Astrocyte (in vitro differentiated cells and primary cell): ENCODE measurements around the gene NUFIP2. TPM values are rescaled to one million over a fixed set of nuclear protein-coding genes. Genes with fewer than 3 reads are reported as not detected.

Source experiments
- DNase-seq: peaks from one replicate; pipeline ENCODE4 v3.0.0-alpha.2; 2010; ENCODE audit warnings: low read depth
- FAIRE-seq: peaks from 2 replicates; lab custom pipeline; 2011; peaks lifted over from hg19 to GRCh38; lab: Jason Lieb, UNC
- H2AFZ ChIP-seq: 2 replicates; pipeline ENCODE4 v1.6.0; 2012; ENCODE audit warnings: low read depth, low read length, inconsistent platforms
- H3K27ac ChIP-seq: 2 replicates; pipeline ENCODE4 v1.5.1; 2011; ENCODE audit warnings: low read depth, low read length, inconsistent platforms
- H3K27me3 ChIP-seq: 2 replicates; pipeline ENCODE4 v1.6.0; 2011; ENCODE audit warnings: low read length, inconsistent platforms; ENCODE audit not compliant: insufficient read depth
- H3K36me3 ChIP-seq: 2 replicates; pipeline ENCODE4 v1.5.1; 2011; ENCODE audit warnings: low read length, inconsistent platforms; ENCODE audit not compliant: insufficient read depth
- H3K4me1 ChIP-seq: 2 replicates; pipeline ENCODE4 v1.5.1; 2011; ENCODE audit warnings: low read length, inconsistent platforms; ENCODE audit not compliant: insufficient read depth
- H3K4me2 ChIP-seq: 2 replicates; pipeline ENCODE4 v1.6.0; 2012; ENCODE audit warnings: low read length, inconsistent platforms
- H3K4me3 ChIP-seq: 2 replicates; pipeline ENCODE4 v1.5.1; 2011; ENCODE audit warnings: low read depth, mild to moderate bottlenecking, low read length, inconsistent platforms; ENCODE audit not compliant: insufficient read depth
- H3K79me2 ChIP-seq: 2 replicates; pipeline ENCODE4 v1.6.0; 2012; ENCODE audit warnings: mild to moderate bottlenecking, low read length, inconsistent platforms; ENCODE audit not compliant: insufficient read depth
- H3K9ac ChIP-seq: 2 replicates; pipeline ENCODE4 v1.6.0; 2012; ENCODE audit warnings: mild to moderate bottlenecking, low read length, inconsistent platforms
- H3K9me3 ChIP-seq: 2 replicates; pipeline ENCODE4 v1.5.1; 2012; ENCODE audit warnings: low read depth, mild to moderate bottlenecking, low read length, inconsistent platforms; ENCODE audit not compliant: insufficient read depth
- H4K20me1 ChIP-seq: 2 replicates; pipeline ENCODE4 v1.6.0; 2012; ENCODE audit warnings: low read length, inconsistent platforms; ENCODE audit not compliant: insufficient read depth
- H3K27ac Mint-ChIP-seq: one replicate; pipeline ENCODE4 v1.8.0; 2021; ENCODE audit warnings: mild to moderate bottlenecking, mixed read lengths; ENCODE audit not compliant: unreplicated experiment
- H3K27me3 Mint-ChIP-seq: one replicate; pipeline ENCODE4 v1.8.0; 2021; ENCODE audit warnings: low read depth, mixed read lengths; ENCODE audit not compliant: unreplicated experiment
- H3K36me3 Mint-ChIP-seq: one replicate; pipeline ENCODE4 v1.8.0; 2021; ENCODE audit warnings: low read depth, mixed read lengths; ENCODE audit not compliant: unreplicated experiment
- H3K4me1 Mint-ChIP-seq: one replicate; pipeline ENCODE4 v1.8.0; 2021; ENCODE audit warnings: low read depth, mixed read lengths; ENCODE audit not compliant: unreplicated experiment
- H3K4me3 Mint-ChIP-seq: one replicate; pipeline ENCODE4 v1.8.0; 2021; ENCODE audit warnings: mild to moderate bottlenecking, moderate library complexity, mixed read lengths; ENCODE audit not compliant: unreplicated experiment
- H3K9me3 Mint-ChIP-seq: one replicate; pipeline ENCODE4 v1.8.0; 2021; ENCODE audit warnings: mild to moderate bottlenecking, mixed read lengths; ENCODE audit not compliant: unreplicated experiment
- CTCF ChIP-seq: IDR thresholded peaks from 2 replicates; pipeline ENCODE4 v1.5.1; 2011; ENCODE audit warnings: low read depth, mild to moderate bottlenecking, inconsistent platforms, low read length, moderate library complexity; ENCODE audit not compliant: insufficient read depth
- EZH2 ChIP-seq: IDR thresholded peaks from 2 replicates; pipeline ENCODE4 v1.6.1; 2012; ENCODE audit warnings: mild to moderate bottlenecking, low read length, inconsistent platforms; ENCODE audit not compliant: insufficient read depth
- total RNA-seq: library from RNA; stranded (reverse); gene quantifications from 2 replicates; pipeline ENCODE4 v1.2.1, GENCODE V29; 2021

NUFIP2 gene
- total RNA-seq, 1 donor from 2014 or later = 79.8 TPM

DNA sequence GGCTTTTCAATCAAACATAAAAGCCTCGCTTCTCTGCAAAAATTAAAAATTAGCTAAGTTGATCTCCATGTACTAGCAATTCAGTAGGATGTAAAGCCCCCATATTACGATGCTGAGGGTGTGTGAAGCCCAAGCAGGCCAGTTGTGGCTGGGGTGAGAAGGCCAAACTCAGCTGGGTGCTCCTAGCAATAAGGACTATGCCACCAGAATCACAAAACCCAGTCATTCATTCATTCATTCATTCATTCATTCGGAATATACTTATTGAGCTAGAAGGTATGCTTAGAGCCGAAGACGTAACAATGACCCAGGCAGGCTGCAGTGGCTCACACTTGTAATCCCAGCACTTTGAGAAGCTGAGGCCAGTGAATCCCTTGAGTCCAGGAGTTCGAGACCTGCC lies 51.2 kb downstream of the NUFIP2 start:
- H3K27ac ChIP-seq = no peak overlapping the region
- H3K4me3 ChIP-seq = no peak overlapping the region
- no peaks in the 10 kb centered on the region for H4K20me1 ChIP-seq
- H2AFZ ChIP-seq = no peak overlapping the region
- no peaks in the 10 kb centered on the region for H3K9me3 ChIP-seq
- DNase-seq (no peak), FAIRE-seq (no peak)
- H3K36me3 ChIP-seq = no peaks in the 10 kb centered on the region
- Mint-ChIP-seq H3K4me3 (no peak overlapping the region), H3K27me3 (no peaks in the 10 kb centered on the region), H3K27ac (no peak overlapping the region), H3K36me3 (no peaks in the 10 kb centered on the region), H3K9me3 (no peaks in the 10 kb centered on the region), H3K4me1 (peaks cover 21% of the 10 kb centered on the region)
- H3K4me1 ChIP-seq = peaks cover 32% of the 10 kb centered on the region
- H3K4me2 ChIP-seq = no peak overlapping the region
- H3K27me3 ChIP-seq = no peaks in the 10 kb centered on the region
- H3K79me2 ChIP-seq = no peaks in the 10 kb centered on the region
- no peak overlapping the region for H3K9ac ChIP-seq
- TF ChIP-seq CTCF (no peak), EZH2 (no peak)

DNA sequence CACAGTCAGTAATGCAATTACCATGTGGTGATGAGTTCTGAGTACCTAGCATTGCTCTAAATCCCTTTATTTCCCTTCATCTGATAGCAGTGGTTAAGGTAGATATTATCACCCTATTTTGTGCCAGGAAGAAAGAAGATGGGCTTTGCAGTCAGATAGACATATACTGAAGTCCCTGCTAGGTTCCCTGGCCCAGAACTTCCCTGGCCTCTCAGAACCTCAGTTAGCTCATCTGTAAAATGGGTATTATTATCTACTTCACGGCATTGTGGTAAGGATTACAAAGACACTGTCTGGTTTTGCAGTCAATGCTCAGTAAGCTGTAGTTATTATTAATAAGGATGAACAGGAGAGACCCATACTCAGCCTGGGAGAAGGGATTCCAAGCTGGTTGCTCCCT lies 51.9 kb downstream of the NUFIP2 start:
- Mint-ChIP-seq H3K4me3 (no peak overlapping the region), H3K27me3 (no peaks in the 10 kb centered on the region), H3K36me3 (no peaks in the 10 kb centered on the region), H3K27ac (peak overlapping the region; percentile 53), H3K9me3 (no peaks in the 10 kb centered on the region), H3K4me1 (peaks cover 21% of the 10 kb centered on the region)
- Histone ChIP-seq H3K36me3 (no peaks in the 10 kb centered on the region), H3K9ac (no peak overlapping the region), H3K4me1 (peaks cover 36% of the 10 kb centered on the region), H3K79me2 (no peaks in the 10 kb centered on the region), H3K27me3 (no peaks in the 10 kb centered on the region), H3K4me3 (no peak overlapping the region), H3K4me2 (no peak overlapping the region), H4K20me1 (no peaks in the 10 kb centered on the region), H3K9me3 (no peaks in the 10 kb centered on the region), H2AFZ (no peak overlapping the region), H3K27ac (no peak overlapping the region)
- TF ChIP-seq CTCF = no peak
- TF ChIP-seq EZH2 = no peak
- FAIRE-seq (peak; percentile 5), DNase-seq (no peak)

- TF ChIP-seq EZH2 (no peak), CTCF (no peak)
- Mint-ChIP-seq H3K9me3 (no peaks in the 10 kb centered on the region), H3K36me3 (no peaks in the 10 kb centered on the region), H3K27ac (peak overlapping the region; percentile 92), H3K4me1 (peaks cover 21% of the 10 kb centered on the region), H3K27me3 (no peaks in the 10 kb centered on the region), H3K4me3 (peak overlapping the region; percentile 8)
- Histone ChIP-seq H3K27me3 (no peaks in the 10 kb centered on the region), H3K79me2 (no peaks in the 10 kb centered on the region), H3K4me1 (peaks cover 36% of the 10 kb centered on the region), H3K9me3 (no peaks in the 10 kb centered on the region), H3K27ac (peak overlapping the region; percentile 78), H2AFZ (peak overlapping the region; percentile 66), H3K9ac (peak overlapping the region; percentile 49), H4K20me1 (no peaks in the 10 kb centered on the region), H3K4me2 (peak overlapping the region; percentile 67), H3K4me3 (no peak overlapping the region), H3K36me3 (no peaks in the 10 kb centered on the region)
- peak; percentile 99 for FAIRE-seq
- DNase-seq = peak; percentile 96
Measured at GRCh38 chr17:29240968-29241963, 52.7 kb downstream of the NUFIP2 start.
